NCI-H1105 (cell line): Measurements from ENCODE around the gene ZBED1.
"Not testable (repeated sequence)": the region's sequence is repeated elsewhere in the genome, so short reads cannot be mapped to it uniquely, and the experiment has no call there.

Experiments
- DNase-seq: peaks from one replicate; lab custom pipeline; 2025; lab: John Stamatoyannopoulos, UW

Gene ZBED1

GRCh38 chrX:2474280-2474962 is 26.4 kb downstream of the ZBED1 start:
- no peak for DNase-seq

- DNase-seq: not testable (repeated sequence)
Observed at GRCh38 chrX:2473064-2473463, 27.7 kb downstream of the ZBED1 start.

GRCh38 chrX:2471641-2472040 is 29.1 kb downstream of the ZBED1 start:
- DNase-seq: no peak

- not testable (repeated sequence) for DNase-seq
Observed at GRCh38 chrX:2471126-2471525, 29.6 kb downstream of the ZBED1 start.

- DNase-seq: not testable (repeated sequence)
Observed at GRCh38 chrX:2469852-2470251, 30.9 kb downstream of the ZBED1 start.

GRCh38 chrX:2469196-2469685 is 31.5 kb downstream of the ZBED1 start:
- no peak for DNase-seq

GRCh38 chrX:2468261-2469195 is 32.2 kb downstream of the ZBED1 start:
- no peak for DNase-seq

GRCh38 chrX:2466876-2467656 is 33.7 kb downstream of the ZBED1 start:
- DNase-seq: no peak

- no peak for DNase-seq
Observed at GRCh38 chrX:2464677-2465166, 36.1 kb downstream of the ZBED1 start.

- no peak for DNase-seq
Observed at GRCh38 chrX:2463973-2464676, 36.7 kb downstream of the ZBED1 start.

- DNase-seq: not testable (repeated sequence)
Observed at GRCh38 chrX:2463481-2463880, 37.3 kb downstream of the ZBED1 start.

GRCh38 chrX:2462780-2463179 is 38.0 kb downstream of the ZBED1 start:
- DNase-seq: no peak

- DNase-seq: no peak
Observed at GRCh38 chrX:2462074-2462473, 38.7 kb downstream of the ZBED1 start.

GRCh38 chrX:2461711-2462016 is 39.1 kb downstream of the ZBED1 start:
- no peak for DNase-seq

- DNase-seq: not testable (repeated sequence)
Observed at GRCh38 chrX:2460821-2461710, 39.7 kb downstream of the ZBED1 start.

- not testable (repeated sequence) for DNase-seq
Observed at GRCh38 chrX:2460048-2460447, 40.7 kb downstream of the ZBED1 start.

- no peak for DNase-seq
Observed at GRCh38 chrX:2458309-2458708, 42.5 kb downstream of the ZBED1 start.

GRCh38 chrX:2457289-2458133 is 43.3 kb downstream of the ZBED1 start:
- DNase-seq: no peak

- DNase-seq: not testable (repeated sequence)
Observed at GRCh38 chrX:2456091-2456490, 44.7 kb downstream of the ZBED1 start.

GRCh38 chrX:2454620-2455019 is 46.2 kb downstream of the ZBED1 start:
- not testable (repeated sequence) for DNase-seq
